Erythroblast (primary cell): Measurements from ENCODE around the gene ZMYM4.

Experiments used
- GATA1 ChIP-seq: IDR thresholded peaks from 2 replicates; pipeline ENCODE4 v1.6.1; 2011; ENCODE audit warnings: low read depth, mild to moderate bottlenecking, control low read depth, low read length, moderate library complexity
- POLR2A ChIP-seq: IDR thresholded peaks from 2 replicates; pipeline ENCODE4 v1.6.1; 2011; ENCODE audit warnings: mild to moderate bottlenecking, low read length

DNA sequence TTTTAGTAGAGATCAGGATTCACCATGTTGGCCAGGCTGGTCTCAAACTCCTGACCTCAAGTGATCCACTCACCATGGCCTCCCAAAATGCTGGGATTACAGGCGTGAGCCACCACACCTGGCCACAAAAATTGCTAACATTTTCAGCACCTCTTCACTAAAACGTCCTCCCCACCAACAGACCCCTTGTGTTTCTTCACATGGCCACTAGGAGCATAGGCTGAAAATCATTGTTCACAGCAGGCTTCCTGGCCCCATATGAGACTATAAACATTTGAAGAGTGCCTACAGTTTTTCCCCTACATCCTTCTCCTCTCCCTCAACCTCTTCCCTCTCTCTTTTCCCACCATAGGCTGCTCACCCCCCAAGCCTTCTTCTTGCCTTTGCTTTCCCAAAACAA is 47.5 kb upstream of the ZMYM4 start:
- TF ChIP-seq POLR2A (no peak), GATA1 (no peak)
